Osteoblast (primary cell): Measurements from ENCODE around the gene COL4A2. TPM values are rescaled to one million over a fixed set of nuclear protein-coding genes. Genes with fewer than 3 reads are reported as not detected.

Experiments
- DNase-seq: peaks from one replicate; pipeline ENCODE4 v3.0.0; 2011; ENCODE audit warnings: low spot score, mixed read lengths; ENCODE audit not compliant: insufficient read length; ENCODE audit errors: missing footprints
- H2AFZ ChIP-seq: 2 replicates; pipeline ENCODE4 v1.6.0; 2011; ENCODE audit warnings: mild to moderate bottlenecking, low read length
- H3K27ac ChIP-seq: 2 replicates; pipeline ENCODE4 v1.5.1; 2011; ENCODE audit warnings: mild to moderate bottlenecking, low read depth, low read length, moderate library complexity
- H3K27me3 ChIP-seq: 2 replicates; pipeline ENCODE4 v1.6.0; 2012; ENCODE audit warnings: mild to moderate bottlenecking, control low read depth, inconsistent platforms, low read length, moderate library complexity; ENCODE audit not compliant: insufficient read depth
- H3K36me3 ChIP-seq: 2 replicates; pipeline ENCODE4 v1.5.1; 2011; ENCODE audit warnings: mild to moderate bottlenecking, low read length, control low read depth, moderate library complexity; ENCODE audit not compliant: insufficient read depth
- H3K4me1 ChIP-seq: 2 replicates; pipeline ENCODE4 v1.5.1; 2011; ENCODE audit warnings: mild to moderate bottlenecking, low read length, control low read depth, moderate library complexity; ENCODE audit not compliant: insufficient read depth
- H3K4me2 ChIP-seq: 2 replicates; pipeline ENCODE4 v1.6.0; 2011; ENCODE audit warnings: mild to moderate bottlenecking, low read length; ENCODE audit not compliant: insufficient read depth
- H3K4me3 ChIP-seq: fragments of 200-600 bp; sonication (generic); 3 replicates; pipeline ENCODE4 v1.5.1; 2012; ENCODE audit warnings: mild to moderate bottlenecking, low read length, inconsistent platforms; ENCODE audit not compliant: insufficient read depth
- H3K79me2 ChIP-seq: 2 replicates; pipeline ENCODE4 v1.6.0; 2012; ENCODE audit warnings: mild to moderate bottlenecking, low read length, control low read depth, inconsistent platforms; ENCODE audit not compliant: insufficient read depth
- H3K9me3 ChIP-seq: 2 replicates; pipeline ENCODE4 v1.5.1; 2011; ENCODE audit warnings: low read depth, low read length, control low read depth
- H4K20me1 ChIP-seq: 2 replicates; pipeline ENCODE4 v1.6.0; 2012; ENCODE audit warnings: mild to moderate bottlenecking, low read length, control low read depth; ENCODE audit not compliant: insufficient read depth
- CTCF ChIP-seq: IDR thresholded peaks from 2 replicates; pipeline ENCODE4 v1.5.1; 2011; ENCODE audit warnings: mild to moderate bottlenecking, low read depth, low read length, moderate library complexity; ENCODE audit errors: extremely low read depth
- total RNA-seq: library from RNA; depleted of rRNA; stranded (reverse); fragments of >200 nt; gene quantifications from 2 replicates; pipeline ENCODE4 v1.2.3, GENCODE V29; 2012

COL4A2 gene
- total RNA-seq, 1 donor: 267 TPM

GRCh38 chr13:110436276-110436675 lies 129.2 kb downstream of the COL4A2 start:
- Histone ChIP-seq H3K79me2 (no peaks in the 10 kb centered on the region), H2AFZ (no peak overlapping the region), H3K4me2 (peak overlapping the region; percentile 59), H3K36me3 (peaks cover 92% of the 10 kb centered on the region), H4K20me1 (peaks cover 3% of the 10 kb centered on the region), H3K4me1 (peaks cover 19% of the 10 kb centered on the region), H3K4me3 (no peak overlapping the region), H3K27me3 (no peaks in the 10 kb centered on the region), H3K9me3 (no peaks in the 10 kb centered on the region), H3K27ac (no peak overlapping the region)
- TF ChIP-seq CTCF: no peak
- DNase-seq: peak; percentile 82

- Histone ChIP-seq H3K4me3 (no peak overlapping the region), H4K20me1 (peaks cover 3% of the 10 kb centered on the region), H3K36me3 (peaks cover 89% of the 10 kb centered on the region), H3K4me1 (peaks cover 19% of the 10 kb centered on the region), H3K27me3 (no peaks in the 10 kb centered on the region), H3K27ac (no peak overlapping the region), H3K79me2 (no peaks in the 10 kb centered on the region), H2AFZ (no peak overlapping the region), H3K4me2 (peak overlapping the region; percentile 16), H3K9me3 (no peaks in the 10 kb centered on the region)
- DNase-seq: no peak
- no peak for TF ChIP-seq CTCF
Observed at GRCh38 chr13:110436786-110437370, 129.8 kb downstream of the COL4A2 start.

GRCh38 chr13:110438211-110438610 lies 131.1 kb downstream of the COL4A2 start:
- Histone ChIP-seq H3K4me3 (no peak overlapping the region), H3K4me2 (no peak overlapping the region), H3K79me2 (no peaks in the 10 kb centered on the region), H3K4me1 (peaks cover 21% of the 10 kb centered on the region), H4K20me1 (no peaks in the 10 kb centered on the region), H3K27ac (no peak overlapping the region), H2AFZ (no peak overlapping the region), H3K9me3 (no peaks in the 10 kb centered on the region), H3K36me3 (peaks cover 85% of the 10 kb centered on the region), H3K27me3 (no peaks in the 10 kb centered on the region)
- TF ChIP-seq CTCF: no peak
- DNase-seq: peak; percentile 58

GRCh38 chr13:110438776-110439175 lies 131.7 kb downstream of the COL4A2 start:
- H3K79me2 ChIP-seq: no peaks in the 10 kb centered on the region
- no peaks in the 10 kb centered on the region for H4K20me1 ChIP-seq
- TF ChIP-seq CTCF: no peak
- no peaks in the 10 kb centered on the region for H3K9me3 ChIP-seq
- H3K27me3 ChIP-seq: no peaks in the 10 kb centered on the region
- H3K36me3 ChIP-seq: peaks cover 84% of the 10 kb centered on the region
- peaks cover 27% of the 10 kb centered on the region for H3K4me1 ChIP-seq
- no peak for DNase-seq
- H2AFZ ChIP-seq: no peak overlapping the region
- H3K4me3 ChIP-seq: no peak overlapping the region
- H3K27ac ChIP-seq: no peak overlapping the region
- no peak overlapping the region for H3K4me2 ChIP-seq
